Measurements from ENCODE around the gene HMGB1.

HMGB1 gene

GRCh38 chr13:30429721-30430694 is 35.7 kb downstream of the HMGB1 start:
- no peak for DNase-seq

DNA sequence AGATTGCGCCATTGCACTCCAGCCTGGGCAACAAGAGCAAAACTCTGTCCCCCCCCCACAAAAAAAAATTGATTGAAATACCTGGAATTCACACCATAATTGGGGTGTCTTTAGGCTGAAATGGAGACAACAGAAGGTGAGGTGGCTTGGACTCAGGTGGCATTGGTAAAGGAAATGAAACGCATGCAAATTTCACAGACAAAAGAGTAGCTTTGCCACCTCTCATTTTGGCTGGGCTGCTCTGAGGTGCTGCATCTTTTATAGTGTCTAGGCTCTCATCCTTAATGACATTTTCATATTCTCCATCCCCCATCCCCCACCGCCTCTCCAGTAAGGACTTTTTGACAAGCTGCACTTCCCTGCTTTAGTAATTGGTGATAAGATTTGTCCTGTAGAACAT is 36.5 kb downstream of the HMGB1 start:
- no peak for DNase-seq

DNA sequence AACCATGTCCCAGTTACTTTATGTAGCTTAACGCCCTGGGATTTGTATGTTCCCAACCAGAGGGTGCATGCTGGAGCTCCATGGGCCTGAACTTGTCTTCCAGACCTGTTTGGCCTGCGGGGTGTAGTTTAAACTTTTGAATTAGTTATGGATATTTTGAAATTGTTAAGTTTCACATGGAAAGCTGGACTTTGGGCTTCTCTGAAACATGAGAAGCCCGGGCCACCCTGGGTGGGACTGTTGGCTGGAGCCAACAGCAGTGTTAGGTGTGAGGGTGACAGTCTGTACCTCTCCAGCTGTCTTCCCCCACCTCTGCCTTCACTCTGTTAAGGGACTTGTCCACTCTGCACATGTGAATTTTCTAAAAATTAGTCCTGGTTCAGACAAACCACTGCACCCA is 41.8 kb downstream of the HMGB1 start:
- DNase-seq, result no peak

DNA sequence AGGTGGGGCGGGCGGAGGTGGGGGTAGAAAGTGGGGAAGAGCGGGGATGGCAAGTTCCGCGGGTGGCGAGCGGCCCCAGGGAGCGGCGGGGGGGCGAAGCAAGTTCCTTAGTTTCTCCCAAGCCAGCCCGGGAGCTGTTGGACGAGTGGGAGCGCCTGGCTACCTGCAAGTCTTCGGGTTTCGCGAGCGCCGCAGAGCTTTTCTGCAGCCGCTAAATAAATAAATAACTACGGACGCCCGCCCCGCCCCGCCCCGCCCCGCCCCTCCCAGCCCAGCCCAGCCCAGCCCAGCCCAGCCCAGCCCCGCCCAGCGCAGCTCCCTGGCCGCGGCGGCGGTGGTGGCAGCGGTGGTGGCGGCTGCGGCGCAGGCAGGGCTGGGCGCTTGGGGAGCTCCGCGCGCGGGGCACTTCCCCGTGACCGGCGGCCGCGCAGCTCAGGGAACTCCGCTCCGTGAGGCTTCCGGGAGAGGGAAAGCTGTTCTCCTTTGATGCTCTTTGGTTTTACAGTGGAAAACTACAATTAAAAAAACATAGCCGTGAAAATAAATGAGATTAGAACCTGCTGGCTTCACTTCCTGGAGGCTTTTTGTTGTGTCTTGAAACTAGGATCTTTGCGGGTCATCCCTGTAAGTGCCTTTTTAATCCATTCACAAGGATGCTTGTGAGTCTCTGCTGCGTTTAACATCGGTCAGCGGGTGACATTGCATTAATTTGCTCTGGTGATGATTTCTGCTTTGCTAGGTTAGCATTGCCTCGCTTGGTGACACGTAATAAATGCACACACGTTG is 43.5 kb downstream of the HMGB1 start, which contains the start of gene UBE2L5:
TSS of gene UBE2L5 (plus strand) at position 440 of the 786 bp plus-strand sequence. CDS start 5,498 bp downstream, outside the sequence.
- DNase-seq, result peak; percentile 67

- DNase-seq, result peak; percentile 19
These were observed 44.4 kb downstream of the HMGB1 start for GRCh38 chr13:30421093-30422053.

DNA sequence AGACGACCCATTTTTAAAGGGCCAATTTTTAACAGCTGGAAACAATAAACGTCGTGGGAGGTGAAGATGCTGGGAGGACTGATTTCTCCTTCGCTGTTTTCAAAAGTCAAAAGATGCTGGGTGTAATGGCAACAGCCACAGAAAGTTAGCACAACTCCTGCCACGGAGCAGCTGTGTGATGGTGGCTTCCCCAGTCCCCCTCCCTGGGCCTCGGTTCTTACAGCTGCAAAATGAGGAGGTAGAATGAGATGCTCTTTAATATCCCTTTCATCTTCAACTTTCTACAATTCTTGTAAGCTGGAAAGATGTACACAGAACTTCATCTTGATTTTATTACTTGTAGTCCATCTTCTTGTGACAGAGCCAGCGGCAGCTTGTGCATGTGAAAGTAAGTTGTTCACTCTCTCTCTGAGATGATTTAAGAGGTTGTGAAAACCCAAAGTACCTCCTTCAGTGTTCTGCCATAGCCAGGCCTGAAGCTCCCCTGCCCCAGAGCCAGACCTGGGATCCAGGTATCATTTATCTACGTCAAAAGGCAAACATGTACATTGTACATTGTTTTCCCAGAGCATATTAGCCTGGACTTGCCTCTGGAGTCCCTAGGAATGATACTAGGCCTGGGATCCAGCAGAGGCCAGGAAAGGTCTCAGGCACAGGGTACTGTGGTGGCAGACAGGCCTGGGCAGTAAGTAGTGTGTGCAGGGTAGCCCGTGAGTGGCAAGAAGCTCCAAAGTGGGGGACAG is 46.8 kb downstream of the HMGB1 start:
- DNase-seq, result no peak

DNA sequence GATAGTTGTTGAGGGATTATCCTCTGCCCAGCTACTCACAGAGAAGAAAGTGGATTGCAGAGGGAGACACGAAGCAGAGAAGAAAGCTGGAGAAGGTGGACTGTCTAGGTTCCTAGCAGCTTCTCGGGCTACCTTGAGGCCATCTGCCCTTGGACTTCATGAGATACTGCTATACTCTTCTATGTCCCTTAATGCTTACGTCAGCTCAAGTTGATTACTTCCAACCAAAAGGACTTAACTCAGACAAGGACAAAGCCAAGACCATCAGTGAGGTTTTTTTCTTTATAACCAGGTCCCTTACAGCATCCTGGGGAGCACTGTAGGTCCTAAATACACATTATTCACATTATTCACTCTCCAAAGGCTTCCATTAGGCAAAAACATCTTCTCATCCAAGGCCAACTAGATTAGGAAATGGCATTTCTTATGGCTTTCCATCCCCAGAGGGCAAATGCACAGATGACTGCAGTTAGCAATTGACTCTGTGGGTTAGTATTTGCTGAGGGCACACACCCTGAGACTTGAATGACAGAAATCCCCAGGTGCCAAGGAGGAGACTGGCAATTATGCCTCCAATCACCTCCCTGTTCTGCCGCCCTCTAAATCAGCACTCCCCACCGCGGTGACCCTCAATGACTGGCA is 47.5 kb downstream of the HMGB1 start:
- DNase-seq, result no peak

- DNase-seq, result no peak
These were observed 49.3 kb downstream of the HMGB1 start for GRCh38 chr13:30416471-30416870.

- no peak for DNase-seq
These were observed 50.2 kb downstream of the HMGB1 start for GRCh38 chr13:30415430-30416030.

DNA sequence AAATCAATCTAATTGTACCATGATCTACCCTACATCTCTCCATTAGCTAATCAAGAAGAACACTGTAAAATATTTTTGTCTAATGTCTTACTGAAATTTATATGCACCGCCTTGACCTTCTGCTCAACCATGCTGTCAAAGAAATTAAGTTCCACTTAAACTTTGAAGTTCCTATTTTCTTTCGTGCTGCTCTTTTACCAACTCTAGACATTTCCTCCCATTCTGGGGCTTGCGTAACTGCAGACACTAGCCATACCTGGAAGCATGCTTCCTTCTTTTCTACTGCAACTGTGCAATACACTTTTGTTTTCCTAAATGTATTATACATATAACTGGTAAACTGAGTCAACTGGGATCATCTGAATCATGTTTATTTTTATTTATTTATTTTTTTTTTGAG is 51.9 kb downstream of the HMGB1 start:
- DNase-seq, result no peak

DNA sequence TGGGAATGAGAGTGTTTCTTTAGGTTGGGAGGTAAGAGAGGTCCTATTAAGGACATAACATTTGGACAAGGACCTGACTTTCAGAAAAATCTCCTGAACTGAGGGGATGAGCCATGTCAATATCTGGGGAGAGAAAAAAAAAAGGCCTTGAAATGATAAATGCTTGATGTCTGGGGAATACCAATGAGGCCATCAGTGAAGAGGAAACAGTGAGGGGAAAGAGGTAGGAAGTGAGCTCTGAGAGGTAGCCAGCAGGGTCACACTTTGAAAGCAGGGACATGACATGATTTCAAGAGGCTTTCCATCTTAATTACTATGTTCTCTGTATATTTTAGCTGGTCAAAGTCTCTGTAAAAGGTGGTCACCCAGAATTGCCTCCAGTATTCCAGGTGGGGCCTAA is 53.4 kb downstream of the HMGB1 start:
- no peak for DNase-seq

DNA sequence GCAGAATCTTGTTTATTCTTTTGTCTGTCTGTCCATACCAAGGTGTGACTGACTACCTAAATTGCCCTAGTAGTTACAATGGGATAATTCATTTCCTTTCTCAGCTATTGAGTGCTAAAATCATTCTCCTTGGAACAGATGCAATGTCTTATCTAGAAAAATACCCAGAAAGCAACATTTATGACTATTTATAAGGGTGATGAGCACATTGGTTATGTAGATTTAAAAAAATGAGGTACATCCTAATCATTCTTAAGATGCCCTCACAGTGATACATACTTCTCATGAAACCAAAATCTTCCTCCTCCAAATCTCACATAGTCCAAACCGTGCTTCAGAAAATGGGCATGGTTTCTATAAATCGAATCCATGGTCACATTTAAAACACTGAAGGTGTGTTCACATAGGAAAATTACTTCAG is 55.0 kb downstream of the HMGB1 start:
- no peak for DNase-seq

GRCh38 chr13:30409886-30410704 is 55.6 kb downstream of the HMGB1 start:
- no peak for DNase-seq

GRCh38 chr13:30408319-30409101 is 57.2 kb downstream of the HMGB1 start:
- peak; percentile 84 for DNase-seq

- DNase-seq, result no peak
These were observed 58.8 kb downstream of the HMGB1 start for GRCh38 chr13:30406779-30407416.
